H9 (cell line): ENCODE results near the gene SCAMP3. TPM values are rescaled to one million over a fixed set of nuclear protein-coding genes. Genes with fewer than 3 reads are reported as not detected.
A peak's percentile ranks its signal among the peaks of the same experiment; 100 is the strongest.

Experiments used
- DNase-seq: peaks from one replicate; pipeline ENCODE4 v3.0.0-alpha.2; 2017
- H2AFZ ChIP-seq: one replicate; pipeline ENCODE4 v1.6.1; 2013; ENCODE audit warnings: mild to moderate bottlenecking, low read length, control low read depth, moderate library complexity
- H2AK5ac ChIP-seq: 2 replicates; pipeline ENCODE4 v1.6.1; 2013; ENCODE audit warnings: low read length, control low read depth, mixed read lengths; ENCODE audit not compliant: insufficient read length
- H2BK120ac ChIP-seq: one replicate; pipeline ENCODE4 v1.6.1; 2013; ENCODE audit warnings: low read depth, mild to moderate bottlenecking, low read length, control low read depth, inconsistent platforms; ENCODE audit not compliant: poor library complexity, severe bottlenecking
- H2BK12ac ChIP-seq: 2 replicates; pipeline ENCODE4 v1.6.1; 2013; ENCODE audit warnings: low read length, control low read depth, mixed read lengths, low read depth; ENCODE audit not compliant: insufficient read length
- H2BK15ac ChIP-seq: 2 replicates; pipeline ENCODE4 v1.6.1; 2013; ENCODE audit warnings: low read depth, low read length, control low read depth
- H2BK20ac ChIP-seq: one replicate; pipeline ENCODE4 v1.6.1; 2013; ENCODE audit warnings: low read depth, mild to moderate bottlenecking, low read length, control low read depth, inconsistent platforms; ENCODE audit not compliant: poor library complexity, severe bottlenecking
- H2BK5ac ChIP-seq: 2 replicates; pipeline ENCODE4 v1.6.1; 2013; ENCODE audit warnings: low read length, control low read depth, mixed read lengths; ENCODE audit not compliant: insufficient read length
- H3K14ac ChIP-seq: 2 replicates; pipeline ENCODE4 v1.6.1; 2013; ENCODE audit warnings: low read length, control low read depth; ENCODE audit not compliant: insufficient read depth
- H3K18ac ChIP-seq: 2 replicates; pipeline ENCODE4 v1.6.1; 2013; ENCODE audit warnings: low read depth, mild to moderate bottlenecking, mixed read lengths, low read length, control low read depth; ENCODE audit not compliant: insufficient read length
- H3K23ac ChIP-seq: 2 replicates; pipeline ENCODE4 v1.6.1; 2013; ENCODE audit warnings: low read length, control low read depth, mixed read lengths, low read depth; ENCODE audit not compliant: insufficient read length
- H3K23me2 ChIP-seq: 2 replicates; pipeline ENCODE4 v1.6.1; 2013; ENCODE audit warnings: low read depth, mild to moderate bottlenecking, mixed read lengths, low read length, control low read depth; ENCODE audit not compliant: insufficient read length, poor library complexity, severe bottlenecking
- H3K27ac ChIP-seq: 2 replicates; pipeline ENCODE4 v1.5.1; 2013; ENCODE audit warnings: low read length, control low read depth, mixed read lengths, low read depth; ENCODE audit not compliant: insufficient read length
- H3K27me3 ChIP-seq: 2 replicates; pipeline ENCODE4 v1.6.1; 2013; ENCODE audit warnings: low read length, control low read depth, inconsistent platforms; ENCODE audit not compliant: insufficient read depth
- H3K4ac ChIP-seq: 2 replicates; pipeline ENCODE4 v1.6.1; 2013; ENCODE audit warnings: low read depth, mild to moderate bottlenecking, control low read depth, inconsistent platforms, low read length, moderate library complexity
- H3K4me1 ChIP-seq: 2 replicates; pipeline ENCODE4 v1.6.1; 2013; ENCODE audit warnings: low read length, control low read depth, inconsistent platforms; ENCODE audit not compliant: insufficient read depth
- H3K4me2 ChIP-seq: 2 replicates; pipeline ENCODE4 v1.6.1; 2013; ENCODE audit warnings: low read length, control low read depth, mixed read lengths; ENCODE audit not compliant: insufficient read length, insufficient read depth
- H3K56ac ChIP-seq: 2 replicates; pipeline ENCODE4 v1.6.1; 2013; ENCODE audit warnings: low read depth, mild to moderate bottlenecking, mixed read lengths, low read length, control low read depth; ENCODE audit not compliant: insufficient read length
- H3K79me1 ChIP-seq: 2 replicates; pipeline ENCODE4 v1.6.1; 2013; ENCODE audit warnings: low read depth, mild to moderate bottlenecking, moderate library complexity, low read length, control low read depth, inconsistent platforms; ENCODE audit not compliant: insufficient read depth, poor library complexity, severe bottlenecking
- H3K79me2 ChIP-seq: 2 replicates; pipeline ENCODE4 v1.6.1; 2013; ENCODE audit warnings: low read length, control low read depth, inconsistent platforms; ENCODE audit not compliant: insufficient read depth
- H3K9ac ChIP-seq: 2 replicates; pipeline ENCODE4 v1.6.1; 2013; ENCODE audit warnings: low read length, control low read depth, mixed read lengths; ENCODE audit not compliant: insufficient read length; ENCODE audit errors: extremely low read depth
- H3K9me3 ChIP-seq: one replicate; pipeline ENCODE4 v1.6.1; 2013; ENCODE audit warnings: low read depth, low read length, inconsistent platforms; ENCODE audit not compliant: control insufficient read depth
- H3T11ph ChIP-seq: one replicate; pipeline ENCODE4 v1.6.1; 2013; ENCODE audit warnings: mild to moderate bottlenecking, low read length, control low read depth, inconsistent platforms
- H4K20me1 ChIP-seq: one replicate; pipeline ENCODE4 v1.6.1; 2013; ENCODE audit not compliant: control insufficient read depth, insufficient read length, insufficient read depth
- H4K5ac ChIP-seq: 2 replicates; pipeline ENCODE4 v1.6.1; 2013; ENCODE audit warnings: low read depth, mild to moderate bottlenecking, mixed read lengths, low read length, control low read depth; ENCODE audit not compliant: insufficient read length
- H4K8ac ChIP-seq: replicated peaks from 2 replicates; pipeline ENCODE4 v1.6.1; 2013; ENCODE audit warnings: low read length, control low read depth, mixed read lengths, low read depth; ENCODE audit not compliant: insufficient read length
- H4K91ac ChIP-seq: 2 replicates; pipeline ENCODE4 v1.6.1; 2013; ENCODE audit warnings: low read depth, mild to moderate bottlenecking, moderate library complexity, mixed read lengths, low read length, control low read depth; ENCODE audit not compliant: insufficient read length
- H3K27ac Mint-ChIP-seq, 3 experiments: 2 replicates in 2 of 3; 3 replicates in 1 of 3; pipeline ENCODE4 v1.8.0; 2020 to 2021; ENCODE audit warnings: mixed read lengths in 3 of 3, mild to moderate bottlenecking in 1 of 3, moderate library complexity in 1 of 3
- H3K27me3 Mint-ChIP-seq: 2 replicates; pipeline ENCODE4 v1.8.0; 2021; ENCODE audit warnings: low read depth, mild to moderate bottlenecking, moderate library complexity, mixed read lengths
- H3K36me3 Mint-ChIP-seq, 3 experiments: 2 replicates in 2 of 3; 3 replicates in 1 of 3; pipeline ENCODE4 v1.8.0; 2020 to 2021; ENCODE audit warnings: low read depth in 3 of 3, mixed read lengths in 3 of 3; ENCODE audit not compliant: insufficient read depth in 1 of 3
- H3K4me1 Mint-ChIP-seq, 2 experiments: 2 replicates each; pipeline ENCODE4 v1.8.0; 2020; ENCODE audit warnings: mixed read lengths in 2 of 2
- H3K4me3 Mint-ChIP-seq, 2 experiments: 2 replicates in 1 of 2; 3 replicates in 1 of 2; pipeline ENCODE4 v1.8.0; 2020 to 2021; ENCODE audit warnings: mild to moderate bottlenecking in 2 of 2, mixed read lengths in 2 of 2, moderate library complexity in 1 of 2
- H3K9me3 Mint-ChIP-seq, 2 experiments: 2 replicates in 1 of 2; 3 replicates in 1 of 2; pipeline ENCODE4 v1.8.0; 2020; ENCODE audit warnings: mild to moderate bottlenecking in 2 of 2, mixed read lengths in 2 of 2, moderate library complexity in 1 of 2
- CTCF ChIP-seq: fragments of 200-600 bp; sonication (generic); conservative IDR thresholded peaks from 3 replicates; pipeline ENCODE4 v1.8.0; 2021; ENCODE audit warnings: antibody characterized with exemption, mild to moderate bottlenecking
- WGBS: extraction: QIAGEN DNeasy Blood & Tissue Kit; methylation state at CpG from one replicate; pipeline ENCODE4 v1.1.7; 2013; ENCODE audit warnings: missing lambda C conversion rate, low lambda C conversion rate, mixed read lengths; ENCODE audit not compliant: insufficient read length; ENCODE audit errors: extremely low coverage; 5-methylcytosine and 5-hydroxymethylcytosine counted together
- total RNA-seq: library from RNA; stranded (reverse); gene quantifications from 2 replicates; pipeline ENCODE4 v1.2.1, GENCODE V29; 2021

SCAMP3 gene
- total RNA-seq, 1 experiment from 2014 or later = 52.5 TPM

- H3K18ac ChIP-seq = no peak within 1 kb of the TSS
- H3K79me1 ChIP-seq = no peaks in the 10 kb centered on the region
- Mint-ChIP-seq H3K27me3 (no peaks in the 10 kb centered on the region; the same call in 1 of the 2 replicates), H3K36me3 (peaks cover 11 to 36% (median 31%) of the 10 kb centered on the region in 3 experiments; a peak in 6 of 7 replicates), H3K27ac (peak within 1 kb of the TSS in 2 of 3 experiments; percentile 70 to 90), H3K4me1 (peaks cover 29 to 30% of the 10 kb centered on the region in 2 experiments), H3K4me3 (peak within 1 kb of the TSS; percentile 73 to 88), H3K9me3 (no peaks in the 10 kb centered on the region)
- no peak within 1 kb of the TSS for H2BK20ac ChIP-seq
- no peak within 1 kb of the TSS for H2AK5ac ChIP-seq
- WGBS = no CpG with 5 or more reads among the region's 54 CpGs
- H4K5ac ChIP-seq = no peak within 1 kb of the TSS
- no peaks in the 10 kb centered on the region for H4K20me1 ChIP-seq
- peak within 1 kb of the TSS; percentile 55; the same call in 1 of the 2 replicates for H3K14ac ChIP-seq
- no peak within 1 kb of the TSS for H3T11ph ChIP-seq
- H2AFZ ChIP-seq = no peak within 1 kb of the TSS
- H3K9ac ChIP-seq = peak within 1 kb of the TSS; percentile 26
- peak; percentile 32; the same call in 1 of the 3 replicates for TF ChIP-seq CTCF
- no peak within 1 kb of the TSS for H2BK5ac ChIP-seq
- DNase-seq = peak; percentile 94
- H3K4ac ChIP-seq = no peak within 1 kb of the TSS
- no peak within 1 kb of the TSS; the same call in 1 of the 2 replicates for H2BK15ac ChIP-seq
- no peak within 1 kb of the TSS for H4K91ac ChIP-seq
- H3K9me3 ChIP-seq = no peaks in the 10 kb centered on the region
- peaks cover 14% of the 10 kb centered on the region for H3K23me2 ChIP-seq
- H3K27ac ChIP-seq = no peak within 1 kb of the TSS
- no peak within 1 kb of the TSS for H2BK12ac ChIP-seq
- H3K23ac ChIP-seq = no peak within 1 kb of the TSS
- H2BK120ac ChIP-seq = no peak within 1 kb of the TSS
- H3K27me3 ChIP-seq = no peaks in the 10 kb centered on the region
- no peaks in the 10 kb centered on the region for H3K79me2 ChIP-seq
- no peak within 1 kb of the TSS for H4K8ac ChIP-seq
- no peak within 1 kb of the TSS for H3K56ac ChIP-seq
- peak within 1 kb of the TSS; percentile 67 for H3K4me2 ChIP-seq
- peaks cover 4% of the 10 kb centered on the region; the same call in 1 of the 2 replicates for H3K4me1 ChIP-seq
Measured at GRCh38 chr1:155255243-155256007, 6.7 kb downstream of the SCAMP3 start, which contains the start of gene ENTREP3. Gene ENTREP3, minus strand, starts transcription at chr1:155255483. Its CDS starts 606 bp downstream, at chr1:155254877.
